Measurements from ENCODE around the gene DIAPH1.

DNA sequence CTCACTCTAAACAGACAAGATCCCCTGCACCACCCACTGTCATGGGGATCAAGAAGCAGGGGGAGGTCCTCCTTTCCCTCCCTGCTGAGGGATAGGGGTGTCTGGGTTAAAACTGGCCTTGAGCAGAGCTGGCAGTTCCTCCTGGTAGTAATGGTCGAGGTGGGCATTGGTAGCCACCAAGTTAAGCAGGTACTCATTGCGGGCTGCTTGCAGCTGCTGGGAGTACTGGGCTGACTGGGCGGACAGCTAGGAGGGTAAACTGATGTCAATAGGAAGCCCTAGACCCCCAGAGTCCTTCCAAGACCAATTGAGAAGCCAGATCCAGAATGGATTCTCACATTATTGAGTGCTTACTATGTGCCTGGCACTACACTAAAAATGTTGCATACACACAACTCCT lies 29.1 kb upstream of the DIAPH1 start:
- TF ChIP-seq, protein P1, sequence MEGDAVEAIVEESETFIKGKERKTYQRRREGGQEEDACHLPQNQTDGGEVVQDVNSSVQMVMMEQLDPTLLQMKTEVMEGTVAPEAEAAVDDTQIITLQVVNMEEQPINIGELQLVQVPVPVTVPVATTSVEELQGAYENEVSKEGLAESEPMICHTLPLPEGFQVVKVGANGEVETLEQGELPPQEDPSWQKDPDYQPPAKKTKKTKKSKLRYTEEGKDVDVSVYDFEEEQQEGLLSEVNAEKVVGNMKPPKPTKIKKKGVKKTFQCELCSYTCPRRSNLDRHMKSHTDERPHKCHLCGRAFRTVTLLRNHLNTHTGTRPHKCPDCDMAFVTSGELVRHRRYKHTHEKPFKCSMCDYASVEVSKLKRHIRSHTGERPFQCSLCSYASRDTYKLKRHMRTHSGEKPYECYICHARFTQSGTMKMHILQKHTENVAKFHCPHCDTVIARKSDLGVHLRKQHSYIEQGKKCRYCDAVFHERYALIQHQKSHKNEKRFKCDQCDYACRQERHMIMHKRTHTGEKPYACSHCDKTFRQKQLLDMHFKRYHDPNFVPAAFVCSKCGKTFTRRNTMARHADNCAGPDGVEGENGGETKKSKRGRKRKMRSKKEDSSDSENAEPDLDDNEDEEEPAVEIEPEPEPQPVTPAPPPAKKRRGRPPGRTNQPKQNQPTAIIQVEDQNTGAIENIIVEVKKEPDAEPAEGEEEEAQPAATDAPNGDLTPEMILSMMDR (conservative IDR thresholded peaks at IDR 0.05) = no peak
- no peak for TF ChIP-seq ZFX (IDR thresholded peaks at IDR 0.05)

All from C4-2B (cell line).